Renal cortex interstitium (tissue), 11 donors: ENCODE results near the gene OR6B1. TPM values are rescaled to one million over a fixed set of nuclear protein-coding genes. Genes with fewer than 3 reads are reported as not detected.
"Not testable (repeated sequence)": the region's sequence is repeated elsewhere in the genome, so short reads cannot be mapped to it uniquely, and the experiment has no call there.

ENCODE experiments used
- DNase-seq, 11 donors: peaks; one replicate each; pipeline ENCODE4 v3.0.0-alpha.2; 2013; ENCODE audit warnings: low read depth in 9 of 11, low spot score in 4 of 11; ENCODE audit errors: extremely low read depth in 1 of 11
- polyA plus RNA-seq, 3 donors: library from polyadenylated mRNA; unstranded; fragments of 120-200 nt; gene quantifications; one replicate each; pipeline ENCODE4 v1.2.1, GENCODE V29; 2013; ENCODE audit not compliant: insufficient read length in 3 of 3

OR6B1 gene
- polyA plus RNA-seq, 3 donors, result 0.03 TPM; not detected in 2

- DNase-seq, result no peak
Measured at GRCh38 chr7:144032985-144033709, 33.0 kb downstream of the OR6B1 start.

- DNase-seq, result no peak
Measured at GRCh38 chr7:144035385-144035784, 35.3 kb downstream of the OR6B1 start.

- no peak for DNase-seq
Measured at GRCh38 chr7:144036302-144036885, 36.3 kb downstream of the OR6B1 start.

GRCh38 chr7:144037414-144038035 is 37.4 kb downstream of the OR6B1 start:
- no peak for DNase-seq

- no peak for DNase-seq
Measured at GRCh38 chr7:144038887-144039286, 38.8 kb downstream of the OR6B1 start.

GRCh38 chr7:144048648-144049047 is 48.5 kb downstream of the OR6B1 start, which contains the start of gene OR2A5:
Gene OR2A5 (plus strand): TSS chr7:144048948. CDS start chr7:144050402, 1,454 bp downstream.
- no peak for DNase-seq

- DNase-seq, result no peak
Measured at GRCh38 chr7:144049491-144049890, 49.4 kb downstream of the OR6B1 start.

- DNase-seq, result no peak
Measured at GRCh38 chr7:144050093-144050492, 50.0 kb downstream of the OR6B1 start.

GRCh38 chr7:144050884-144051283 is 50.8 kb downstream of the OR6B1 start:
- DNase-seq, result not testable (repeated sequence)

- DNase-seq, result no peak
Measured at GRCh38 chr7:144057954-144058353, 57.8 kb downstream of the OR6B1 start.

Other genes with a start within 250 kb of the OR6B1 start
- not detected for gene CTAGE6, start 242.6 kb upstream of the OR6B1 start, polyA plus RNA-seq
- gene TCAF1, start 98.1 kb upstream of the OR6B1 start, polyA plus RNA-seq, result 10 to 100 TPM; 73.5 to 93.6 (median 88.7) TPM
- gene OR2F2, start 65.1 kb upstream of the OR6B1 start, polyA plus RNA-seq, result not detected
- gene OR2F1, start 45.5 kb upstream of the OR6B1 start, polyA plus RNA-seq, result under 1 TPM in 2 of 3 donors, not detected in 1; 0.04 to 0.18 TPM
- under 1 TPM in 1 of 3 donors, not detected in 2; 0.06 TPM for gene OR2A5, start 48.6 kb downstream of the OR6B1 start, polyA plus RNA-seq
- under 1 TPM in 1 of 3 donors, not detected in 2; 0.17 TPM for gene OR2A25, start 69.5 kb downstream of the OR6B1 start, polyA plus RNA-seq
- under 1 TPM; 0.04 to 0.08 (median 0.06) TPM for gene OR2A12, start 86.0 kb downstream of the OR6B1 start, polyA plus RNA-seq
- not detected for gene OR2A2, start 109.3 kb downstream of the OR6B1 start, polyA plus RNA-seq
- not detected for gene OR2A14, start 122.9 kb downstream of the OR6B1 start, polyA plus RNA-seq
- gene CTAGE4, start 183.1 kb downstream of the OR6B1 start, polyA plus RNA-seq, result 10 to 100 TPM in 1 of 3 donors, 1 to 10 TPM in 2; 3.2 to 10.3 (median 3.7) TPM
- gene ARHGEF35, start 195.5 kb downstream of the OR6B1 start, polyA plus RNA-seq, result 10 to 100 TPM; 19.6 to 25.1 (median 21.8) TPM
- 1 to 10 TPM in 2 of 3 donors, under 1 TPM in 1; 0.98 to 2.7 (median 1.2) TPM for gene OR2A42, start 239.3 kb downstream of the OR6B1 start, polyA plus RNA-seq